Astrocyte (in vitro differentiated cells and primary cell): ENCODE results near the gene COA6.

ENCODE experiments used
- CTCF ChIP-seq: IDR thresholded peaks from 2 replicates; pipeline ENCODE4 v1.5.1; 2011; ENCODE audit warnings: low read depth, mild to moderate bottlenecking, inconsistent platforms, low read length, moderate library complexity; ENCODE audit not compliant: insufficient read depth
- EZH2 ChIP-seq: IDR thresholded peaks from 2 replicates; pipeline ENCODE4 v1.6.1; 2012; ENCODE audit warnings: mild to moderate bottlenecking, low read length, inconsistent platforms; ENCODE audit not compliant: insufficient read depth

GRCh38 chr1:234396871-234397270, 23.6 kb downstream of the COA6 start:
- no peak for TF ChIP-seq EZH2
- TF ChIP-seq CTCF, result no peak
